ENCODE results near the gene DMBX1.

Gene DMBX1

DNA sequence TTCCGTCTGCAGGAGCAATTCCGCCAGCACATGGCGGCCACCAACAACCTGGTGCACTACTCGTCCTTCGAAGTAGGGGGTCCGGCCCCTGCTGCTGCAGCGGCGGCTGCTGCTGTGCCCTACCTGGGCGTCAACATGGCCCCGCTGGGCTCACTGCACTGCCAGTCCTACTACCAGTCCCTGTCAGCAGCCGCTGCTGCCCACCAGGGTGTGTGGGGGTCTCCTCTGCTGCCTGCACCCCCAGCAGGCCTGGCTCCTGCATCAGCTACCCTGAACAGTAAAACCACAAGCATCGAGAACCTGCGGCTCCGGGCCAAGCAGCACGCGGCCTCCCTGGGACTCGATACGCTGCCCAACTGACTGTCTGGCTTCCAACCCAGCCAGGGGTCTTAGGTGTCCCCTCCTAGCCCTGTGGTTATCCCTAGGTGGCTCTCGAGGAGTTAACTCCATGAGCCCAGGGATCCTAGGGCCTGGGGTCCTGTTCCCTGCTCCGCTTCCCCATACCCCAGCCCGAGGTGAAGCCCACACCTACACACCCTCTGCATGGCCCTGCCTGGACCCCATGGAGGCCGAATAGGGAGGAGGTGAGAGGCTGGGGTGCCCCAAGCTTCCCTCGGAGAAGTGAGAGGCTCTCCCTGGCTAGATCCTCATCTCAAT is 22.6 kb downstream of the DMBX1 start:
- H3K4me3 ChIP-seq (ENCODE audit: control insufficient read depth, low read depth, low read length): no peak overlapping the region
- no peak for DNase-seq (ENCODE audit: low read depth)
- no peak for TF ChIP-seq CTCF (conservative IDR thresholded peaks at IDR 0.05; ENCODE audit: control insufficient read depth, insufficient read depth, low read depth, low read length)

DNA sequence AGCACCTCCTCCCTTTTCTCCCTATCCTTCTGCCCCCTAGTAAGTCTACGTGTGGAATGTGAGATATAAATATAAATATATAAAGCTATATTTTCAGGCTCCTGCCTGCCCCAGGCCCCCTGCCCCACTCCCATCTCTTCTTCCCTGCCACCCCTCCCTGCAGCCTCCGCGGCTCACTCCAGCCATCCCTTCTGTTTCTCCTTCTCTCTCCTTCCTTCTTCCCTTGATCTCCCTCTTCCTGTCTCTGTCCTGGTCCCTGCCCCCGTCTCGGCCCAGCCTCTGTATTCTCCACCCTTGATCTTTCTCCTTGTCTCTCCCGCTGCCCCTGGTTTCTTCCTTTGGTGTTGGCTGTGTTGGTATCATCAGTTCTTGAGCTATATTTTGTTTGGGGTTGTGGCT is 23.2 kb downstream of the DMBX1 start:
- DNase-seq (ENCODE audit: low read depth): no peak
- TF ChIP-seq CTCF (conservative IDR thresholded peaks at IDR 0.05; ENCODE audit: control insufficient read depth, insufficient read depth, low read depth, low read length): no peak
- H3K4me3 ChIP-seq (ENCODE audit: control insufficient read depth, low read depth, low read length): no peak overlapping the region

DNA sequence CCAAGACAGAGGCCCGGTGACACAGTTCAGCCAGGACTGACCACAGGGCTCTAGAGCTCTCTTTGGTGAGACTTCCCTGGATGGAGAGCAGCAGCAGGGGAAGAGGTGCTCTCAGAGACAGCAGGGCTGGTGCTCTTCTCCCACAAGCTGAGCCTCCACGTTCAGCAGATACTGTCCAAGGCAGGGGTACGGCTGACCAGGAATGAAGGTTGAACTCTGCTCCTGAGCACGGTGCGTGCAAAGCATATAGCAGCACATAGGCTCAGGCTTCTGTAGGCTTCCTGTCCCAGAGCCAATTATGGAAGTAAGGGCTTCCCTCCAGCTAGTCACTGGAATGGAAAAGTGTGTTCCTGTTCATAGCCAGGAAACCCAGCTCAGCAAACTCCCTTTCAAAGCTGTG is 23.9 kb downstream of the DMBX1 start:
- TF ChIP-seq CTCF (conservative IDR thresholded peaks at IDR 0.05; ENCODE audit: control insufficient read depth, insufficient read depth, low read depth, low read length): no peak
- no peak for DNase-seq (ENCODE audit: low read depth)
- H3K4me3 ChIP-seq (ENCODE audit: control insufficient read depth, low read depth, low read length): no peak overlapping the region

GRCh38 chr1:46515576-46515975 is 25.9 kb downstream of the DMBX1 start:
- TF ChIP-seq CTCF (conservative IDR thresholded peaks at IDR 0.05; ENCODE audit: control insufficient read depth, insufficient read depth, low read depth, low read length): no peak
- no peak for DNase-seq (ENCODE audit: low read depth)
- H3K4me3 ChIP-seq (ENCODE audit: control insufficient read depth, low read depth, low read length): no peak overlapping the region

DNA sequence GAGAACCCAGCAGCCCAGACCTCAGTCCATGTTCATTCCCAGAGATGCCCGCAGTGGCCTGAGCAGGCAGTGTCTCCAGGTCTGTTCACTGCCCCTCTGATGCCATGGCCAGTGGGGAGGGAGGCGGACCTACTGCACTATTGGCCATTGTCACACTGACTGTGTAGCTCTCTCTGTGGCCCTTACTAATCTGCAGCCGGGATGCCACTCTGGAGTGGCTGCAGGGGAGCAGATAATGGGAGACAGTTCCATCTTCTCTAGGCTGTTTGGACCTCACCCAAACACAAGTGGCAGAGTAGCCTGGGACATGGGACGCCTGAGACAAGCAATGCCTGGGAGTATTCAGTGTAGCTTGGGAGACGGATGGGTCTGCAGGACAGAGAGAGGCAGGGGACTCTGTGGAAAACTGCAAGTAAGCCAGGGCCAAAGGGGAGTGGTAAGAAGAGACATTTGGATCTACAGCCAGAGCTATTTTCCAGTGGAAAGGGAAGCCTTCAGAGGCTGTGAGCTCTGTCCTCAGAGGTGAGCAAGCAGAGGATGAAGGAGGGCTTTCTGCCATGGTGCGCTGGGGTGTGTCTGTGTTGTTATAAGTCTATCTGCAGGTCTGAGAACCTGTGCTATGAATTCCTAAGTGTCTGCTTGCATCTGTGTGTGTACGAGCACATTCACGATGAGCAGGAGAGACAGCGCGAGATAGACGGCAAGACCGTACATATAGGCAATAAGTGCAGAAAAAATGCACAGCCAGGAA is 26.7 kb downstream of the DMBX1 start:
- no peak for DNase-seq (ENCODE audit: low read depth)
- H3K4me3 ChIP-seq (ENCODE audit: control insufficient read depth, low read depth, low read length): no peak overlapping the region
- TF ChIP-seq CTCF (conservative IDR thresholded peaks at IDR 0.05; ENCODE audit: control insufficient read depth, insufficient read depth, low read depth, low read length): no peak

GRCh38 chr1:46517010-46517600 is 27.5 kb downstream of the DMBX1 start:
- no peak overlapping the region for H3K4me3 ChIP-seq (ENCODE audit: control insufficient read depth, low read depth, low read length)
- TF ChIP-seq CTCF (conservative IDR thresholded peaks at IDR 0.05; ENCODE audit: control insufficient read depth, insufficient read depth, low read depth, low read length): no peak
- no peak for DNase-seq (ENCODE audit: low read depth)

All from fibroblast of mammary gland (primary cell).